Activated naive CD8-positive, alpha-beta T cell (primary cell): Measurements from ENCODE around the gene USP22.

Experiments used
- H3K27ac Mint-ChIP-seq: one replicate; pipeline ENCODE4 v1.8.0; 2021; ENCODE audit warnings: mixed read lengths
- H3K27me3 Mint-ChIP-seq: one replicate; pipeline ENCODE4 v1.8.0; 2021; ENCODE audit warnings: mixed read lengths
- H3K36me3 Mint-ChIP-seq: one replicate; pipeline ENCODE4 v1.8.0; 2021; ENCODE audit warnings: mixed read lengths
- H3K4me1 Mint-ChIP-seq: one replicate; pipeline ENCODE4 v1.8.0; 2021; ENCODE audit warnings: low read depth, mixed read lengths
- H3K4me3 Mint-ChIP-seq: one replicate; pipeline ENCODE4 v1.8.0; 2021; ENCODE audit warnings: mild to moderate bottlenecking, mixed read lengths
- H3K9me3 Mint-ChIP-seq: one replicate; pipeline ENCODE4 v1.8.0; 2021; ENCODE audit warnings: low read depth, mixed read lengths

The USP22 gene

DNA sequence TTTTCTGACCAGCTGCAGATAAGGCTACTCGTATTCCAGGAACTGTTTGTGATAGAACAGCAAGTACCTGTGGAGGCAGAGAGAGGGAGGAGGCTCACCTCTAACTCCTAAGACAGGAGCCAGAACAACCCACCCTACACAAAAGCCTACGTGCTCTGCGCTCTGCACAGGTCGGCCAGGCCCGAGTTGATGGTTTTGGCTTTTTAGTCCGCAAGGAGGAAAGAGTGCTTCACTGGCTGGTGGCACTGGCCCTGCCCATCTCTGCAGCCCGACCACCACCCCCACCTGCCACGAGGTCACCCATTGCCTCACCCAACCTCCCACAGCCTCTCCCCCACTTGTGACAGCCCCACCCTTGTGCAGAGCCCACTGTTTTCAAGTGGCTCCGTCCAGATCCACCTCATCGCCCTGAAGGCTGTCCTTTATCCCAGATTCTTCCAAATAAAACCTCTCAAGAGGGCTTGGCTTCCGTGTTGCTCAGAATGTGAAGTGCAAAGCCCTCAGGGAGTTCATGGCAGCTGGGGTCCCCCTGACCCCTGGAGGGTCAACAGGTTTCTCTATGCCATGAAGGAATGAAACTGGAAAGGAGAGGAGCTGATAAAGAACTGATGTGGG, 39.7 kb downstream of the USP22 start:
- Mint-ChIP-seq H3K27me3 (no peaks in the 10 kb centered on the region), H3K4me1 (peaks cover 40% of the 10 kb centered on the region), H3K27ac (peak overlapping the region; percentile 64), H3K9me3 (no peaks in the 10 kb centered on the region), H3K4me3 (no peak overlapping the region), H3K36me3 (peaks cover 10% of the 10 kb centered on the region)

DNA sequence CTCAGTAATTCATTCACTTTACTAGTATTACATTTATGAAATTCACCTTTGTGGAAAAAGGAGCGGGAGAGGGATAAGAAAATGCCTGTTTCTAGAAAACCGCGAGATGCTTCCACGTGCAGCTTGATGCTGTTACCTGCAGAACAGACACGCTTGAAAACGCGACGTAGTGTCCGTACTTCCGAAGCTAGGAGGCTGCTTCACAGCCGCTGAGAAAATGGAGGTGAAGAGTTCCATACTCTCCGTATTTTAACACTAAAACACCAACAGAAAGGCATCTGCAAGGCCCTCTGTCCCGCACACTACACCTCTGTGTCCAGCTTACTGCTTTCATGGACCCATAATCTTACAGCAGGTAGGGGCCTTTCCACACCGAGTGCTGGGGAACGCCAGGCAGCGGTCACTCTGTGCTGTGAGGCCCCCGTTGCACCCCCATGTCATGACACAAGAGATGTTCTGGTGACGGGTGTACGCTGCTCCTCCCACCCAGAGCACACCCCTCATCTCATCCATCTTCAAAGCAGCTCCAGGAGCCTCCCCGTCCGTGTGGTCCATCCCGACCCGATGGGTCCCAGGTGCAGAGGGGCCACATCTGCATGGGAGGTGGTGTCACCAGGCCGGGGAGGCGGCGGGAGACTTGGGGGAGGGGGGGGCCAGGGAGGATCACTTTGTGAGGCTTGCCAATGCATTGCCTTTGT, 40.4 kb downstream of the USP22 start:
- Mint-ChIP-seq H3K4me3 (no peak overlapping the region), H3K27ac (peak overlapping the region; percentile 42), H3K36me3 (peaks cover 10% of the 10 kb centered on the region), H3K4me1 (peaks cover 42% of the 10 kb centered on the region), H3K9me3 (no peaks in the 10 kb centered on the region), H3K27me3 (no peaks in the 10 kb centered on the region)

DNA sequence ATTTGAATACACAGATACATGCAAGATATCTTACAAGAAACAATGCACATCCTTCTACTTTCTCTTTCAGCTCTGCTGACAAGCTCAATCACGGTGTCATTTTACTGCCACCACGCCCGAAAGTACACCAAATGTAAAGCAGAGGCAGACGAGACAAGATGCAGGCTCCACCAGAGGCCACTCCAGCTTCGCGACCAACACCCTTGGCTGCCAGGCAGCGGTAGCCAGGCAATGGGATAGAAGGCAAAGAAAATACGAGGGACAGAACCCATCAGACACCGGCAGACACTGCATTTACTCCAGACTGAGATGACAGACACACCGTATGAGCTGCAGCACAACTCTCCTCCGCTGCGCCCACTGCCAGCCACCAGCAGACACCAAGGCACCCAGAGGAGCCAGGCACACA, 41.0 kb downstream of the USP22 start:
- Mint-ChIP-seq H3K27ac (peak overlapping the region; percentile 42), H3K9me3 (no peaks in the 10 kb centered on the region), H3K36me3 (peaks cover 9% of the 10 kb centered on the region), H3K4me3 (peak overlapping the region; percentile 1), H3K4me1 (peaks cover 42% of the 10 kb centered on the region), H3K27me3 (no peaks in the 10 kb centered on the region)

DNA sequence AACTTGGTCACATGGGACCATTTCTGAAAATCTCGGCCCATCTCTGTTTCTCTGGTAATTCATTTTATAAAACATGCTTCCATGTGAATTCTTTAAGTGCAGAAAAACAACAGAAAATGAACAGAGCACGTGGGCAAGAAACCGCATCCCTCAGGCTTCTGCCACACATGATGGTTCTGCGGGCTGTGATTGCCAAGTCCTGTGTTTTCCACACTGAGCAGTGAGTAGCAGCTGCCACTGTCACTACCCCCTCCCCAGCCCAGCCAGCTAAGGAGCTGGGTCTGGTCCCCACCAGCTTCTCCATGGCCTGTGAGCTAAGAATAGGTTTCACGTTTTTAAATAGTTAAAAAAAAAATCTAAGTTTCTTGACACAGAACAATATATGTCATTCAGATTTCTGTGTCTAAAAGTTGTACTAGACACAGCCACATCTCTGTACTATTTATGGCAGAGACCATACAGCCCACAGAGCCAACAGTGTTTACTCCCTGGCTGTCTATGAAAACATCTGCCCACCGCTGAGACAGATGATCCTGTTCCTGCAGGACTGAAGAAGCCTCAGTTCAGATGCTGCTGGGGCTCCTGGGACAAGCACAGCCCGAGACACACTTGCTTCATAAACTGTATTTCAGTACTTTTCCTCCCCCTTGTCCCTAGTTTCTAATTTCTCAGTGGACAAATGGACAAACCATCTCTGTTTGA, 41.5 kb downstream of the USP22 start:
- Mint-ChIP-seq H3K27ac (peak overlapping the region; percentile 42), H3K36me3 (peaks cover 7% of the 10 kb centered on the region), H3K27me3 (no peaks in the 10 kb centered on the region), H3K9me3 (no peaks in the 10 kb centered on the region), H3K4me3 (peak overlapping the region; percentile 20), H3K4me1 (peaks cover 42% of the 10 kb centered on the region)

DNA sequence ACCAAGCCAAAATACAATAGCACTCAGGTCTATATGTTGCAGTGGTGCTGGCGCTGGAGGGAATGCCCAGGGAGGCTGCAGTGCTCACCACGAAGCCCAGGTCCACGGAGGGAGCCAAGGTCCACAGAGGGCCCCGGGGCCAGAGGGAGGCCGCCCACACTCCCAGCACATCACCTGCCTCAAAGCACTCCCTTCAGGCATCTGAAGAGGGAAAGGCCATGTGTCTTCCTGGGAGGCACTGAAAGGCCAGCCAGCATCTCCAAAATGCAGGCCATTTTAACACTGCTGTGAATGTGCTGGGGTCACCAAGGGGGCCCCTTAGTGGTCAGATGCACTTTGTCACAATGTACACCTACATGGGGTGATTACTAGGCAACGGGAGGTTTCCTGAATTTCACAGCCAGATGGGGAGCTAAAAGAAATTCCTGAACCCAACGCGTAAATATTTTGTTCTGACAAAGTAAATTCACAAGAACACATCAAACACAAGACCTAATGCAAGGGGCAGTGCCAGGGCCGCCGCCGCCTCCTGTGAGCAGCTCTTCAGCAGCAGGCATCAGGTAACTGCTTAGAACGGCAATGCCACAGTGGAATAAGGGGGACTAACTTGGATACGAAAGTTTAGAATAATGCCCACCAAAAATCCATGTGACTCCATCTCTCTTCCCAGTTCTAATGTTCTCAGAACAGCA, 42.8 kb downstream of the USP22 start:
- Mint-ChIP-seq H3K4me3 (no peak overlapping the region), H3K27me3 (no peaks in the 10 kb centered on the region), H3K9me3 (no peaks in the 10 kb centered on the region), H3K36me3 (peaks cover 7% of the 10 kb centered on the region), H3K4me1 (peaks cover 42% of the 10 kb centered on the region), H3K27ac (peak overlapping the region; percentile 69)

DNA sequence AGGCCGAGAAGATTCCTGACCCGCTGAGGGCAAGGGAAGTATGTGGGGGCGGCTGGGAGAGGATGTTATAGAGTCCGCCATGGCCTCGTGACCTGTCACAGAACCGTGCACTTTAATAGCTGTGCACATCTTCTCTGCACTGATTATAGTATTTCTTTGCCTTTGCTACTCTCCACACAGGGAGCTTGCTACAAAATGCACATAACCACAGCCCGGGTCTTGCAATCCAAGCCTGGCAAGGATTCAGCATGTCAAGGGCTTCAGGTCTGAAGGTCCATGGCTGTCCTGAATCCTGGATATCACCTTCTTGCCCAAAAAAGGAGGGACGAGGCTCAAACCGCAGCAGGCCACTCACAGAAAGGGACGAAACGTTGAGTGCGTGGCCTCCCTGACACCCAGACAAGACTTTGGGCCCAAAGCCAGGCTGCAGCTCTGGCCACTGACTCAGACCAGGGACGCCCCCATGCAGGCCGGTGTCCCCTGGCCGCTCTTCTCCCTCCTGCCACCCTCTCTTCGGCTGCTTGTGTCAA, 43.7 kb downstream of the USP22 start:
- peak overlapping the region; percentile 69 for H3K27ac Mint-ChIP-seq
- peaks cover 42% of the 10 kb centered on the region for H3K4me1 Mint-ChIP-seq
- H3K9me3 Mint-ChIP-seq = no peaks in the 10 kb centered on the region
- H3K4me3 Mint-ChIP-seq = no peak overlapping the region
- H3K36me3 Mint-ChIP-seq = peaks cover 7% of the 10 kb centered on the region
- no peaks in the 10 kb centered on the region for H3K27me3 Mint-ChIP-seq

DNA sequence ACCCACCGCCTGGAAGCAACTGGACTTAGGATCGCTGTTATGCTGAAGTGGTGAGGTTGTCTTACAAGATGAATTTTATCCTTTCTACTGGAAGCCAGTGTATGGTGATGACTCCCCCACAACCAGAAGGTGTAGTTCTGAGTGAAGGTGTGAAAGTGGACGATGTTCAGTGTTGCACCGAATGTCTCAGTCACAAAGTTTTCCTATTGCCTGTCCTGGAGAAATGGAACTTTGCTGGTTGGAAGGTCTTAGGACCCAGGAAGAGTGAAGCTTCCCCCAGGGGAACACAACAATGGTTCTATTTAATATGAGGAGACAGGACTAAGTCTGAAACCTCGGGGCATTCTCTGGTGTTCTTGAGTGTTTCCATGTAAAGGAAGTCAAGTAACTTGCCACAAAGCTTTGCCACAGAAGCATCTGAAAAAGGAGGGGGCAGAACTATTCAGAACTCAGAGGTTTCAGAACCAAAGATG, 44.2 kb downstream of the USP22 start:
- Mint-ChIP-seq H3K36me3 (peaks cover 7% of the 10 kb centered on the region), H3K4me1 (peaks cover 42% of the 10 kb centered on the region), H3K4me3 (no peak overlapping the region), H3K9me3 (no peaks in the 10 kb centered on the region), H3K27me3 (no peaks in the 10 kb centered on the region), H3K27ac (peak overlapping the region; percentile 69)

DNA sequence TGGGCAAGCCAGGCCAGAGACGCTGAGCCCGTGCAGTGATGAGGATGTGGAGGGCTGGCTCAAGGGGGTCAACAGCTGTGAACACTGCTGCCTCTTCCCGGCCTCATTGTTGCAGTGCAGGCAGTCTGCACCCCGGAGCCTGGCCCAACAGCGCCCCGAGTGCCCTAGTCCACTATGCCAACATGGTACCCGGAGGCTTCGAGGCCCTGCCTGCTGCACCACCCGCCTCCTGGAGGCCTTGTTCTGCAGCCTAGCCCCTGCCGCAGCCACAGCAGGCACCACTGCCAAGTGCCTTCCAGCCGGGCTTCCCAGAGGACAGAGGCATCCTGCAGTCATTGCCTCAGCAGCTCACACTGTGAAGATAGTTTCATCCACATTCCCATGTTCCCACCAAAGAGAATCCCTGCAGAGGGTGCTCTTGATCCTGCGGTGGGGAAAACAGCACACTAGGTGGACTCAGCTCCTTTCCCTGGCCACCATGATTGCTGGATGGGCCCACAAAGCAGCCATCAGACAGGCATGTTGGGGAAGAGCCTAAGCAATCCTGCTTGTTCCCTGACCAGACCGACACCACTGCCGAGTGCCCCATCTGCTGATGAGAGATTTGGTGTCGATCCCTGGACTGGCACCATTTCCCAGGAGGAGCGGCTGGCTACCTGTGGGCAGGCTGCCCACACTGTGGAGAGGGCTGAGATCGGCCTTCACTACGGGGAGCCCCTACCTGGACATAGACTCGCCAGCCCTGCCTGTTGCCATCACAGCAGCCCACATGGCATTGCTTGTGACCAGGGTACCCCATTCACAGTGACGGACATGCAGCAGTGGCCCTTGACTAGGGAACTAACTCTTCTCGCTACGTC, 44.9 kb downstream of the USP22 start:
- no peak overlapping the region for H3K4me3 Mint-ChIP-seq
- H3K9me3 Mint-ChIP-seq = no peaks in the 10 kb centered on the region
- H3K27ac Mint-ChIP-seq = peak overlapping the region; percentile 69
- no peaks in the 10 kb centered on the region for H3K27me3 Mint-ChIP-seq
- H3K4me1 Mint-ChIP-seq = peaks cover 43% of the 10 kb centered on the region
- H3K36me3 Mint-ChIP-seq = peaks cover 7% of the 10 kb centered on the region

DNA sequence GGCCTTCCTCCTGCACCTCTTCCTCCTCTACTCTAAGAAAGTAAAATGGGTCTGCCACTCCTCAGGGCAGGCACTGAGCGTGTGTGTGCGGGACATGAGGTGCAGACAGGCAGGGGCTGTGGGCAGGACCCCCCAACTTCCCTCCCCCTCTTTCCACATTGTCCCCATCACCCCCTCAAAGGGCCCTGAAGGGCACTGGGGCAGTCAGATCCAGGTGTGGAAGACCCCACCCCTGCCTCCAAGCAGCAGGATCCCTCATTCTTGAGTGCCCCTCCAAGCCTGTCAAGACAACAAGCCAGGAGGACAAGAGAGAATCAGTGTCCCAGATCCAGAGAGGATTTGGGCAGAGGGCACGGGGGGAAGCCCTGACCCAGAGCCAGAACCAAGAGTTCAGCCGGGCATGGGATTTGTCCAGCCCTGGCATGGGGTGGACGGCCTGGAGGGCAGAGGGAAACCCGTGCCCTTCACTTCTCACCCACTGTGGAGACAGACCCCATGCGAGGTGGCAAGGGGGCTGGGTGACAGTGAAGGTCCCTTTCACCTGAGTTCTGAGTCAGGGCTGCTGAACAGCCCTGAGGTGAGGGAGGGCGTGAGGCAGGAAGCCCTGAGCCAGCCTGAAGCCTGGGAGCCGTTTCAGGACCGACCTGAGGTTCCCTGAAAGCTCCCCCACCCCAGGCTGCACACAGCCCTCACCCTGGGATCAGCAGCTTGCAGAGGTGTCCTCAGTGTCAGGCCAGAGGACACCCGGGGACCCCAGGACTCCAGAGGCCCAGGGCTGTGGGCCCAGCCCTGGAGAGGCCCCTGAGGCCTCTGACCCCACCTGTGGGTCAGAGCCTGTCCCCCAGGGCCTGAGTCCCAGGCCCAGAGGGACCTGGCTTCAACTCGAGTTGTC, 45.8 kb downstream of the USP22 start:
- Mint-ChIP-seq H3K27ac (no peak overlapping the region), H3K4me1 (peaks cover 39% of the 10 kb centered on the region), H3K27me3 (no peaks in the 10 kb centered on the region)

DNA sequence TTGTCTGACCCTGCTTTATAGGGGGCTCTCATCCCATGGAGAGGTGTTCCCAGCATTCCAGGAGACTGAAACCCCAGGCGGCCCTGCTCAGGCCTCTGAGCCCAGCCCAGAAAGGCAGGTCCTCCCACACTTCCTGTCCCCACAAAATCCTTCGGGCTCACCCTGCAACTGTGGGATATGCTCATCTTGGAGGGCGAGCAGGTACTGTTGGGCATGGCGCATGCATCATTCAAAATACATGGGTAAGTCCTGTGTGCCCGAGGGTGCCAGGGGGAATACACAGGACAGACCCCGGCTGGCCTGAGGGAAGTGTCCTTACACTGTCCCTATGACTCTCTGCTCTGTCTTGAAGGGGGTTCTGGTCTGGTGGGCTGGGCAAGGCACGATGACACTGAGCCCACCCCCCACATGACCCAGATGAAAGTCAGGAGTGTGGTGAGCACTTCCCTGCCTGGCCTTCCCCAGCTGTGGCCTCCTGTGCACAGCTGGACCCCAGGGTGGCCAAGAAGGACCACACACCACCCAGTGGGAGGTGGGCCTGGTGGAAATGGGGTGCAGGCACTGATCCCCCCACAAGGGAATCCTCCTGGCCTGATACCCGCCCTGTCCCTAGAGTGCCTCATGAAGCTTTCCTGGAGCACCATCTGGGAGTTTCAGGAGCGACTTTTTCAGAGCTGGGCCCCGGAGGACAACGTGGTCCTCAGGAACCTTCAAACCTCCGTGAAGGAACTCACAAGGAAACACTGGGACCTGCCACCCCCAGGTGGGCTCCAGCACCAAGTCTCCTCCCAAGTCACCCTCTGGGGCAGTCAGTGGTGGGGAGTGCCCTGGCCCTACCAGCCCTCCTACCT, 46.7 kb downstream of the USP22 start:
- Mint-ChIP-seq H3K4me3 (no peak overlapping the region), H3K4me1 (peaks cover 30% of the 10 kb centered on the region), H3K27ac (no peak overlapping the region), H3K36me3 (peaks cover 3% of the 10 kb centered on the region), H3K9me3 (no peaks in the 10 kb centered on the region), H3K27me3 (no peaks in the 10 kb centered on the region)

More for the DNA sequence above, 45.8 kb downstream of the USP22 start:
- no peaks in the 10 kb centered on the region for H3K9me3 Mint-ChIP-seq
- H3K36me3 Mint-ChIP-seq = peaks cover 7% of the 10 kb centered on the region
- H3K4me3 Mint-ChIP-seq = no peak overlapping the region

DNA sequence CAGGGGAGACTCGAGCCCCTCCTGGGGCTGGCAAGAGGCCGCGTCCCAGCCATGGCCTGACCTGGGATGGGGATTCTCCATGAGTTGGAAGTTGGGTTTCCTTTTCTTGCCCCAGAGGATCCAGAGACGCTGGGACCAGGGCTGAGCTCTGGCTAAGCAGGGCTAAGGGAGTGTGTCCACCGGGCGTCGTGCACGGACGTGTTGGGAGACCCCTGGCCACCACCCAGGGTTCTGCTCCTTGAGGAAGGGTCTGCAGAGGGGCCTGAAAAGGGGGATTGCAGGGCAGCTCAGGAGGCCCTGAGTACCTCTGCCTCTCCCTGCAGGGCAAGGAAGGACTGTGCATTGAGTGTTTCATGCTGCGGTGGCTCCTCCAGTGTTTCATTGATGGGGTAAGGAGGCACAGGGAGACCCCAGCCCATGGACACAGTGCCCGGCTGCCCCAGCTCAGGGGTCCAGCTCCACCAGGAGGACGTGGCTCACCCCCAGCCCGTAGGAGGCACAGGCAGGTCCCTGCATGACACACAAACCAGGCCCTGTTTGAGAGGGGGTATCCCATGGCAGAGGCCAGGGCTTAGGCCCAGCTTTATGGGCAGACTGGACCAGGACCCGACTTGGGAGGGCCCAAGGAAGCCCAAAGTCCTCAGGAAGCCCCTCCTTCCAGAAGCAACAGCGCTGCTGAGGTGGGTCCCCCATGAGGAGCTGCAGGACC, 47.5 kb downstream of the USP22 start:
- Mint-ChIP-seq H3K36me3 (peaks cover 3% of the 10 kb centered on the region), H3K27ac (no peak overlapping the region), H3K4me3 (no peak overlapping the region), H3K4me1 (peaks cover 28% of the 10 kb centered on the region), H3K27me3 (no peaks in the 10 kb centered on the region), H3K9me3 (no peaks in the 10 kb centered on the region)

DNA sequence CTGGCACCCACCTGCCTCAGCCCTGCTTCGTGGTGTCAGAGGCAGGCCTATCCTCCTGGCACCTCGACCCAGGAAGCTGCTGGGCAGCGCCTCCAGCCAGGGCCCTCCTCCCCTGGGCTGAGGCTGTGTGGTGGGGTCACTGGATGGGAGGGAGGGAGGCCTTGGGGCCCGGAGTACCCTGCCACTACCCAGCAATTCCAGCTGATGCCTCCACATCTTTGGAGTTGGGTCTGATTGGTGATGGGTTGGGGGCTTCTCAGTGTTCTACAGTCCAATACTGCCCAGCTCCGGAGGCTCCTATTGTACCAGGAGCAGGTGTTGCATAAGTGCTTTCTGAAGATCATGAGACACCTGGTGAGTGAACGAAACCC, 48.0 kb downstream of the USP22 start:
- Mint-ChIP-seq H3K27me3 (no peaks in the 10 kb centered on the region), H3K36me3 (peaks cover 3% of the 10 kb centered on the region), H3K27ac (no peak overlapping the region), H3K4me3 (no peak overlapping the region), H3K9me3 (no peaks in the 10 kb centered on the region), H3K4me1 (peaks cover 23% of the 10 kb centered on the region)
